ENCODE data around the gene ENAH. TPM values are rescaled to one million over a fixed set of nuclear protein-coding genes. Genes with fewer than 3 reads are reported as not detected.
A peak's percentile ranks its signal among the peaks of the same experiment; 100 is the strongest.

Gene ENAH
- polyA plus RNA-seq, 1 experiment = 40.9 TPM

- POLR2A ChIA-PET = interaction anchor here (0.5 to 0.6 kb wide), 2 partner anchors 22 to 222 kb away, joined by 3 to 8 read pairs; no protein-coding TSS in a partner anchor
These were observed 129.5 kb downstream of the ENAH start for GRCh38 chr1:225523263-225523950.

DNA sequence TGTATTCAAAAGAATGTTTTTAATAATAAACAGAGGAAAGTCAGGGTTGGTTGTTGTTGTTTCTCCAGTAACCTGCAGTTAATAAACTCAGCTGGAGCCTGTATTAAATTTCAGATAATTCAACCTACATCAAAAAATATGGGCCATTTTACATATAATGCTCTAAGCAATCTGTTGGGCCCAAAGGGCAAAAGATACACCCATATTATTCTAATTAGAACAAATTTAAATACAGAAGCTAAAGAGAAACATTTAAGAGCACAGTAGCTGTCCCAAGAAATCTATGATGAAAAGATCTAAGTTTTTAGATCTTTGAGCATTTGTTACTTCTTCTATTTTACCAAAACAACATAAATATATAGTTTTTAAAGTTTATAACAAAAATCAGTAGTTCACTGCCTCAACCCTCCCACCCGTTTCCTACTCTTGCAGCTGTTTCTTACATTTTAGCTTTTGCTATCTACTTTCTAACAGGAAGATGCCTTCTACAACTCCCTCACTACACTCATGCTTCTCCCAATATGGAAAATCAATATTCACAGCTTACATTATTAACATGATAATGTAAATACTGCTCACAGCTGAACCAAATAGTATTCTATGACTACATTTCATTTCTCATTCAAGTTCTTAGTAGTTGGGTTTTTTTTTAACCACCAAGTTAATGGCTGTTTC lies 130.2 kb downstream of the ENAH start:
- ChIA-PET POLR2A (interaction anchor here (0.6 to 0.7 kb wide), 2 partner anchors 111 to 223 kb away, joined by 3 read pairs; no protein-coding TSS in a partner anchor), CTCF (interaction anchor here (0.5 to 2.0 kb wide), 5 partner anchors 48 to 250 kb away, joined by 3 to 6 read pairs (median 3); no protein-coding TSS in a partner anchor)
- no peak for DNase-seq (ENCODE audit: low read depth)
- Histone ChIP-seq H3K36me3 (ENCODE audit: control insufficient read depth, insufficient read depth, low read length) (0 out of 2 replicates have a peak, but pooled peaks cover under 1% of the 10 kb centered on the region), H3K4me3 (ENCODE audit: low read depth, low read length) (no peak overlapping the region), H3K27me3 (ENCODE audit: control insufficient read depth, insufficient read depth, low read length) (no peaks in the 10 kb centered on the region)
- no peak for TF ChIP-seq CTCF (IDR thresholded peaks at IDR 0.05; ENCODE audit: insufficient read depth, low read depth, low read length)

More at GRCh38 chr1:225523263-225523950, 129.5 kb downstream of the ENAH start:
- DNase-seq (ENCODE audit: low read depth) = no peak
- no peaks in the 10 kb centered on the region for H3K27me3 ChIP-seq (ENCODE audit: control insufficient read depth, insufficient read depth, low read length)
- H3K36me3 ChIP-seq (ENCODE audit: control insufficient read depth, insufficient read depth, low read length) = no peaks in the 10 kb centered on the region
- no peak overlapping the region for H3K4me3 ChIP-seq (ENCODE audit: low read depth, low read length)
- no peak for TF ChIP-seq CTCF (IDR thresholded peaks at IDR 0.05; ENCODE audit: insufficient read depth, low read depth, low read length)
- CTCF ChIA-PET = interaction anchor here (0.5 to 1.8 kb wide), 3 partner anchors 11 to 135 kb away, joined by 3 to 4 read pairs (median 3); no protein-coding TSS in a partner anchor

- POLR2A ChIA-PET = no interaction called here
- no peak for DNase-seq (ENCODE audit: low read depth)
- no peak overlapping the region for H3K4me3 ChIP-seq (ENCODE audit: low read depth, low read length)
- H3K36me3 ChIP-seq (ENCODE audit: control insufficient read depth, insufficient read depth, low read length) = peaks cover 2% of the 10 kb centered on the region; the same call in 1 of the 2 replicates
- CTCF ChIA-PET = no interaction called here
- no peak for TF ChIP-seq CTCF (IDR thresholded peaks at IDR 0.05; ENCODE audit: insufficient read depth, low read depth, low read length)
- H3K27me3 ChIP-seq (ENCODE audit: control insufficient read depth, insufficient read depth, low read length) = no peaks in the 10 kb centered on the region
These were observed 132.2 kb downstream of the ENAH start for GRCh38 chr1:225520587-225521227.

DNA sequence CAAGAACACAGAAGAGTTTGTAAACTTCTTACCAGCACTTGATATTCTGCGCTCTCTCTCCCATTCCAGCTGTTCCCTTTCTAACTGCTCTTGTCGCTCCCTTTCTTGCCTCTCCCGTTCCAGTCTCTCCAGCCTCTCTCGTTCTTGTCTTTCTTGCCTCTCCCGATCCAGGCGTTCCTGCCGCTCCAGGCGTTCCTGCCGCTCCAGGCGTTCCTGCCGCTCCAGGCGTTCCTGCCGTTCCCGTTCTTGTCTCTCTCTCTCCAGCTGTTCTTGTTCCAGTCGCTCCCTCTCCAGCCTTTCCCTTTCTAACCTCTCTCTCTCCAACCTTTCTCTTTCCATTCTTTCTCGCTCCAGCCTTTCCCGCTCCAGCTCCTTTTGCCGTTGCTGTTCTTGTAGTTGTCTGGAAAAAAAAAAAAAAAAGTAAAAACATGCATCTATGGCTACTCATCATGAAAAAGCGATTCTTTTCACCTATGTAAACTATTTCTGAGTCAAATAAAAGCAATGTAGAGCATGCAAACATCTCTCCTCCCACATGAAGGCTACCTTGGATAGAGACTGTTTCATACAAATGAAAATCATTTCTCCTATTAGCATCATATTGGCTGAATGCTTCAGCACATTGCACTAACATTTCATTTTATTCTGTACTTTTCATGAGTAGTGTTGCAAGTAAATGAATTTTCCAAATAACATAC lies 133.6 kb downstream of the ENAH start:
- Histone ChIP-seq H3K27me3 (ENCODE audit: control insufficient read depth, insufficient read depth, low read length) (no peaks in the 10 kb centered on the region), H3K36me3 (ENCODE audit: control insufficient read depth, insufficient read depth, low read length) (peaks cover 2% of the 10 kb centered on the region; the same call in 1 of the 2 replicates), H3K4me3 (ENCODE audit: low read depth, low read length) (peak overlapping the region; percentile 21)
- no peak for DNase-seq (ENCODE audit: low read depth)
- POLR2A ChIA-PET = no interaction called here
- CTCF ChIA-PET = interaction anchor here (0.7 to 1.3 kb wide), 2 partner anchors 11 to 253 kb away, joined by 3 read pairs; no protein-coding TSS in a partner anchor
- no peak for TF ChIP-seq CTCF (IDR thresholded peaks at IDR 0.05; ENCODE audit: insufficient read depth, low read depth, low read length)

Measured in BJ (cell line).